HG03575 (cell line): ENCODE measurements around the gene SRSF10.

ENCODE experiments used
- ATAC-seq: cut with Tn5 transposase; IDR thresholded peaks from one replicate; pipeline ENCODE4 v1.9.1; 2021; ENCODE audit not compliant: unreplicated experiment, insufficient number of reproducible peaks, low FRiP score; ENCODE audit errors: extremely low read depth

Gene SRSF10

GRCh38 chr1:23922321-23922943 is 57.7 kb downstream of the SRSF10 start:
- no peak for ATAC-seq

GRCh38 chr1:23916209-23917131 is 63.7 kb downstream of the SRSF10 start:
- no peak for ATAC-seq

GRCh38 chr1:23915466-23915865 is 64.7 kb downstream of the SRSF10 start:
- ATAC-seq, result no peak

GRCh38 chr1:23914921-23915320 is 65.2 kb downstream of the SRSF10 start:
- ATAC-seq, result no peak
